GM23248 (cell line): ENCODE data around the gene MTUS2. TPM values are rescaled to one million over a fixed set of nuclear protein-coding genes. Genes with fewer than 3 reads are reported as not detected.
A peak's percentile ranks its signal among the peaks of the same experiment; 100 is the strongest.

ENCODE experiments used
- DNase-seq: peaks from one replicate; pipeline ENCODE4 v3.0.0-alpha.2; 2015
- H2AFZ ChIP-seq: fragments of 200-600 bp; sonication (generic); 2 replicates; pipeline ENCODE4 v1.6.1; 2016; ENCODE audit warnings: antibody characterized with exemption
- H3F3A ChIP-seq: fragments of 200-600 bp; sonication (generic); 2 replicates; pipeline ENCODE4 v1.6.1; 2016; ENCODE audit warnings: mild to moderate bottlenecking, antibody characterized with exemption, mixed run types; ENCODE audit not compliant: insufficient read depth
- H3K27ac ChIP-seq: fragments of 200-600 bp; sonication (generic); 2 replicates; pipeline ENCODE4 v1.5.1; 2016; ENCODE audit warnings: mild to moderate bottlenecking
- H3K27me3 ChIP-seq: fragments of 200-600 bp; sonication (generic); replicated peaks from 2 replicates; pipeline ENCODE4 v1.6.1; 2016; ENCODE audit warnings: mild to moderate bottlenecking; ENCODE audit not compliant: insufficient read depth
- H3K36me3 ChIP-seq: fragments of 200-600 bp; sonication (generic); 2 replicates; pipeline ENCODE4 v1.6.1; 2016; ENCODE audit warnings: low read depth, mild to moderate bottlenecking
- H3K4me1 ChIP-seq: fragments of 200-600 bp; sonication (generic); 2 replicates; pipeline ENCODE4 v1.6.1; 2016; ENCODE audit warnings: mild to moderate bottlenecking; ENCODE audit not compliant: insufficient read depth
- H3K4me2 ChIP-seq: fragments of 200-600 bp; sonication (generic); one replicate; pipeline ENCODE4 v1.6.1; 2016; ENCODE audit warnings: mild to moderate bottlenecking; ENCODE audit not compliant: unreplicated experiment
- H3K4me3 ChIP-seq: fragments of 200-600 bp; sonication (generic); 2 replicates; pipeline ENCODE4 v1.5.1; 2016; ENCODE audit warnings: mild to moderate bottlenecking
- H3K79me2 ChIP-seq: fragments of 200-600 bp; sonication (generic); 2 replicates; pipeline ENCODE4 v1.6.1; 2016; ENCODE audit warnings: mild to moderate bottlenecking; ENCODE audit not compliant: insufficient read depth
- H3K9ac ChIP-seq: fragments of 200-600 bp; sonication (generic); 2 replicates; pipeline ENCODE4 v1.6.1; 2016; ENCODE audit warnings: mild to moderate bottlenecking
- H3K9me2 ChIP-seq: fragments of 200-600 bp; sonication (generic); 2 replicates; pipeline ENCODE4 v1.6.1; 2016; ENCODE audit warnings: mixed run types, mild to moderate bottlenecking, moderate library complexity; ENCODE audit not compliant: insufficient read depth
- H3K9me3 ChIP-seq: fragments of 200-600 bp; sonication (generic); one replicate; pipeline ENCODE4 v1.6.1; 2017; ENCODE audit warnings: low read depth
- H4K20me1 ChIP-seq: fragments of 200-600 bp; sonication (generic); 2 replicates; pipeline ENCODE4 v1.6.0; 2016; ENCODE audit not compliant: insufficient read depth
- EZH2 ChIP-seq: fragments of 200-600 bp; sonication (generic); IDR thresholded peaks from 2 replicates; pipeline ENCODE4 v1.6.1; 2018; ENCODE audit warnings: antibody characterized with exemption, mild to moderate bottlenecking; ENCODE audit not compliant: insufficient read depth, poor library complexity, severe bottlenecking
- EZH2phosphoT487 ChIP-seq: fragments of 200-600 bp; sonication (generic); IDR thresholded peaks from 2 replicates; pipeline ENCODE4 v1.6.1; 2018; ENCODE audit warnings: antibody characterized with exemption, moderate library complexity, mild to moderate bottlenecking, low read depth; ENCODE audit not compliant: insufficient read depth
- WGBS, 2 experiments: methylation state at CpG; one replicate each; pipeline ENCODE4 v1.1.6; 2015 to 2017; ENCODE audit warnings: low lambda C conversion rate in 2 of 2, low coverage in 1 of 2; ENCODE audit errors: missing lambda C conversion rate in 2 of 2; 5-methylcytosine and 5-hydroxymethylcytosine counted together
- in situ Hi-C: fragments of 300-500 bp; cut with MboI; formaldehyde crosslinking; loops from 2 replicates; pipeline ENCODE4 v1.15.0; 2020
- polyA plus RNA-seq: library from polyadenylated mRNA; unstranded; fragments of >200 nt; fragmentation: Nextera tagmentation; extraction: Ambion mirVana; gene quantifications from 2 replicates; pipeline ENCODE4 v1.2.1, GENCODE V29; 2016
- total RNA-seq: library from RNA; depleted of rRNA; stranded (reverse); fragments of >200 nt; shearing (Covaris generic); gene quantifications from 2 replicates; pipeline ENCODE4 v1.2.3, GENCODE V29; 2014

The MTUS2 gene
- total and polyA plus RNA-seq, 2 experiments from 2014 or later, result 0.43 to 0.74 TPM

- Histone ChIP-seq H2AFZ (no peak overlapping the region), H3K27me3 (no peaks in the 10 kb centered on the region), H3K27ac (no peak overlapping the region), H3K4me2 (no peak overlapping the region), H3K9me3 (no peaks in the 10 kb centered on the region), H3K4me3 (no peak overlapping the region), H3K9me2 (no peaks in the 10 kb centered on the region), H4K20me1 (peaks cover 12% of the 10 kb centered on the region), H3K4me1 (no peaks in the 10 kb centered on the region), H3K9ac (no peak overlapping the region), H3F3A (peaks cover 15% of the 10 kb centered on the region; the same call in 1 of the 2 replicates), H3K79me2 (peaks cover 100% of the 10 kb centered on the region), H3K36me3 (peaks cover 14% of the 10 kb centered on the region; the same call in 1 of the 2 replicates)
- WGBS, 2 experiments, result 92 to 98% methylated on average over 13 to 16 of the region's 16 CpGs
- in situ Hi-C loops, result no loop called here
- peak; percentile 39 for DNase-seq
- no peak for TF ChIP-seq EZH2phosphoT487
These were observed 723.4 kb downstream of the MTUS2 start for GRCh38 chr13:29543230-29544215.

GRCh38 chr13:29545988-29546387, 725.8 kb downstream of the MTUS2 start:
- peaks cover 20% of the 10 kb centered on the region; the same call in 1 of the 2 replicates for H3F3A ChIP-seq
- in situ Hi-C loops, result no loop called here
- no peak overlapping the region for H3K4me2 ChIP-seq
- H3K4me1 ChIP-seq, result no peaks in the 10 kb centered on the region
- no peak overlapping the region for H3K9ac ChIP-seq
- H3K9me3 ChIP-seq, result no peaks in the 10 kb centered on the region
- no peak for TF ChIP-seq EZH2phosphoT487
- no peak for TF ChIP-seq EZH2
- no peaks in the 10 kb centered on the region for H3K27me3 ChIP-seq
- H3K4me3 ChIP-seq, result no peak overlapping the region
- no peaks in the 10 kb centered on the region for H3K9me2 ChIP-seq
- DNase-seq, result no peak
- H3K79me2 ChIP-seq, result peaks cover 100% of the 10 kb centered on the region
- peaks cover 31% of the 10 kb centered on the region for H3K36me3 ChIP-seq
- no peak overlapping the region for H2AFZ ChIP-seq
- 0 out of 2 replicates have a peak overlapping the region, but pooled peaks have one; percentile 1 for H3K27ac ChIP-seq
- H4K20me1 ChIP-seq, result no peaks in the 10 kb centered on the region; the same call in none of the 2 replicates
- WGBS, 2 experiments, result 55 to 61% methylated on average over 8 of the region's 8 CpGs

GRCh38 chr13:29546662-29547061, 726.5 kb downstream of the MTUS2 start:
- Histone ChIP-seq H3K79me2 (peaks cover 100% of the 10 kb centered on the region), H3K4me2 (no peak overlapping the region), H3K9me2 (no peaks in the 10 kb centered on the region), H3K9me3 (no peaks in the 10 kb centered on the region), H4K20me1 (no peaks in the 10 kb centered on the region; the same call in none of the 2 replicates), H3K36me3 (peaks cover 37% of the 10 kb centered on the region), H3K27ac (0 out of 2 replicates have a peak overlapping the region, but pooled peaks have one; percentile 1), H3K4me3 (no peak overlapping the region), H3K27me3 (no peaks in the 10 kb centered on the region), H3K9ac (no peak overlapping the region), H3K4me1 (no peaks in the 10 kb centered on the region), H3F3A (peaks cover 17% of the 10 kb centered on the region), H2AFZ (no peak overlapping the region)
- 78 to 79% methylated on average over 8 of the region's 8 CpGs for WGBS, 2 experiments
- DNase-seq, result no peak
- no peak for TF ChIP-seq EZH2
- TF ChIP-seq EZH2phosphoT487, result no peak
- in situ Hi-C loops, result no loop called here

GRCh38 chr13:29547153-29547552, 727.0 kb downstream of the MTUS2 start:
- Histone ChIP-seq H3K9ac (no peak overlapping the region), H3K4me2 (no peak overlapping the region), H2AFZ (no peak overlapping the region), H4K20me1 (no peaks in the 10 kb centered on the region; the same call in none of the 2 replicates), H3K27ac (no peak overlapping the region), H3K9me2 (no peaks in the 10 kb centered on the region), H3F3A (peaks cover 19% of the 10 kb centered on the region), H3K4me1 (no peaks in the 10 kb centered on the region), H3K9me3 (no peaks in the 10 kb centered on the region), H3K36me3 (peaks cover 42% of the 10 kb centered on the region), H3K79me2 (peaks cover 100% of the 10 kb centered on the region), H3K4me3 (no peak overlapping the region), H3K27me3 (no peaks in the 10 kb centered on the region)
- no peak for DNase-seq
- in situ Hi-C loops, result no loop called here
- no peak for TF ChIP-seq EZH2phosphoT487
- no peak for TF ChIP-seq EZH2
- WGBS, 2 experiments, result 98% methylated on average over 7 of the region's 7 CpGs
